Activated T-cell treated with anti-CD3 and anti-CD28 coated beads, Interleukin-2, amount 50 U/mL, for 72 hours (primary cell): ENCODE results near the gene WDR20. TPM values are rescaled to one million over a fixed set of nuclear protein-coding genes. Genes with fewer than 3 reads are reported as not detected.

Experiments
- ATAC-seq, 2 donors: fragments of 150-1000 bp; cut with Tn5 transposase; replicated peaks in 1 of 2; 2 replicates each; pipeline ENCODE4 v1.10.0; 2021; ENCODE audit warnings: moderate library complexity in 2 of 2, mild to moderate bottlenecking in 1 of 2
- DNase-seq, 2 donors: peaks; one replicate each; pipeline ENCODE4 v3.0.0; 2021 to 2022; ENCODE audit warnings: mixed read lengths in 1 of 2
- H3K27ac Mint-ChIP-seq: one replicate; pipeline ENCODE4 v1.8.0; 2022; ENCODE audit warnings: mild to moderate bottlenecking, moderate library complexity, mixed read lengths
- H3K27me3 Mint-ChIP-seq: one replicate; pipeline ENCODE4 v1.8.0; 2022; ENCODE audit warnings: low read depth, mixed read lengths
- H3K36me3 Mint-ChIP-seq, 2 donors: one replicate each; pipeline ENCODE4 v1.8.0; 2022; ENCODE audit warnings: mixed read lengths in 2 of 2, mild to moderate bottlenecking in 1 of 2; ENCODE audit not compliant: insufficient read depth in 2 of 2
- H3K4me1 Mint-ChIP-seq: one replicate; pipeline ENCODE4 v1.8.0; 2022; ENCODE audit warnings: low read depth, mixed read lengths
- H3K4me3 Mint-ChIP-seq, 2 donors: one replicate each; pipeline ENCODE4 v1.8.0; 2022; ENCODE audit warnings: mild to moderate bottlenecking in 2 of 2, mixed read lengths in 2 of 2, moderate library complexity in 2 of 2
- H3K9me3 Mint-ChIP-seq, 2 donors: one replicate each; pipeline ENCODE4 v1.8.0; 2022; ENCODE audit warnings: mixed read lengths in 2 of 2
- total RNA-seq, 2 donors: library from RNA; stranded (reverse); gene quantifications; one replicate each; pipeline ENCODE4 v1.2.3, GENCODE V29; 2022

The WDR20 gene
- total RNA-seq, 2 donors from 2014 or later = 23.8 to 29.9 TPM

DNA sequence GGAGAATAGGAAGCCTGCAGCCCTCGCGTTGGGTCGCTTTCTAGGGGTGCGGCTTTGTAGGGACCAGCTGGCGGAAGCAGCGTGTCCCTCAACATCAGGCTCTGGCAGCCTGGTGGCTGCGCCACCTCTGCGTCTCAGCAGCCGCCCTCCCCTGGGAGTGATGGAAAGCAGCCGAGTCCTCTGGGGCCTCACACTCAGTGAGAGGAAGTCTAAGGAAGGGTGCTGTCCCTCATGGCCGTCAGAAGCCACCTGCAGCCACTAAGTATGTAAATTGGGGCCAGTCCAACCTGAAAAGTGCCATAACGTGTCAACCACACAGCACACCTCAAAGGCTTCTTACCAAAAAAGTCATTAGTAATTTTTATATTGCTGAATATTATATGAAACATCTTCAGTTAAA is 80.3 kb downstream of the WDR20 start:
- Mint-ChIP-seq H3K4me3 (no peak overlapping the region), H3K4me1 (peaks cover 7% of the 10 kb centered on the region), H3K27me3 (no peaks in the 10 kb centered on the region), H3K9me3 (no peaks in the 10 kb centered on the region), H3K36me3 (peaks cover 0 to 3% of the 10 kb centered on the region in 2 donors), H3K27ac (no peak overlapping the region)
- DNase-seq = peak in 1 of 2 donors; percentile 7
- ATAC-seq = peak; percentile 48 to 49

DNA sequence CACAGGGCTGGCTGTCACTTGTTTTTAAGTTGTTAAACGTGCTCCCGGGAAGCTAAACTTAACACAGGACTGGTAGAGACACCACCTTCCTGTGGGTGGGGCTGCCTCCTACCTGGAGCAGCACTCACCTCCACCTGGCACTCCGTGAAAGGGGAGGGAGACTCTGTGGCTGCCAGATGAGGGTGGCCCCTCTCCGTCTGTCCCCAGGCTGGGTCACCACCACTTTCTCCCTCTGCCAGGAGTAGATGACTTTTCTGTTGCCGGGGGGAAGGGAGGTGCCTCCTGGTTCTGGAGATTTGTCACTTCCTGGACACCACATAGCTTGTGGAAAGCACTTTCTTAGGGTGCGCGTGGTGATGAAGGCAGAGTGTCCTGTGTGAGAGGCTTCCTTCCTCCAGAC is 81.3 kb downstream of the WDR20 start:
- Mint-ChIP-seq H3K27me3 (no peaks in the 10 kb centered on the region), H3K9me3 (no peaks in the 10 kb centered on the region), H3K4me3 (no peak overlapping the region), H3K4me1 (peaks cover 7% of the 10 kb centered on the region), H3K36me3 (peaks cover 0 to 3% of the 10 kb centered on the region in 2 donors), H3K27ac (peak overlapping the region; percentile 38)
- DNase-seq (peak in 1 of 2 donors; percentile 12), ATAC-seq (peak; percentile 26 to 59)

DNA sequence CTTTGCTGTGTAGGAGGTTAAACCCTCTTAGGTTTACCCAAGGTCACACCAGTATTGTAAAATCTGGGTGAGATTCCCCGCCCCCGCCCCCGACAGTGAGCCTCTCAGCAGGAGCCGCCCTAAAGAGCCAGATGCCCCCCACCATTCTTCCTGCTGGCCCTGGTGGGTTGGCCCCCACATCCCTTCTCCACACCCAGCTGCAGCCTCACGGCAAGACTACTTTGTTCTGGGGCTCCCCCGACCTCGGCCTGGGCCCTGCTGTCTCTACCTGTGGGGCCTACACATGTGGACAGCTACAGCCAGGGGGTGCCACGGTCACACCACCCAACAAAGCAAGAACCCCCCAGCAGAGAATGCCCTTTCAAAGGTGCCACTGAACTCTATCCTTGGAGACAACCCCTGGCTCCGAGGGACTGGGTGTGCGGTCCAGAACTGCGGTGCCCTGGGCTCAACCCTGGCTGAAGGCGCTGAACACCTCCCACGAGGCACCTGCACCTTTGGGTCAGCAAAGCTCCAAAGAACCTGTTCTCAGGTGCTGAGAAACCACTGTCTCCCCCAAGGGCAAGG is 82.4 kb downstream of the WDR20 start:
- H3K9me3 Mint-ChIP-seq = no peaks in the 10 kb centered on the region
- H3K27ac Mint-ChIP-seq = no peak overlapping the region
- H3K36me3 Mint-ChIP-seq = peaks cover 0 to 3% of the 10 kb centered on the region in 2 donors
- no peak overlapping the region for H3K4me3 Mint-ChIP-seq
- no peak for DNase-seq
- H3K27me3 Mint-ChIP-seq = no peaks in the 10 kb centered on the region
- peaks cover 7% of the 10 kb centered on the region for H3K4me1 Mint-ChIP-seq
- no peak for ATAC-seq

DNA sequence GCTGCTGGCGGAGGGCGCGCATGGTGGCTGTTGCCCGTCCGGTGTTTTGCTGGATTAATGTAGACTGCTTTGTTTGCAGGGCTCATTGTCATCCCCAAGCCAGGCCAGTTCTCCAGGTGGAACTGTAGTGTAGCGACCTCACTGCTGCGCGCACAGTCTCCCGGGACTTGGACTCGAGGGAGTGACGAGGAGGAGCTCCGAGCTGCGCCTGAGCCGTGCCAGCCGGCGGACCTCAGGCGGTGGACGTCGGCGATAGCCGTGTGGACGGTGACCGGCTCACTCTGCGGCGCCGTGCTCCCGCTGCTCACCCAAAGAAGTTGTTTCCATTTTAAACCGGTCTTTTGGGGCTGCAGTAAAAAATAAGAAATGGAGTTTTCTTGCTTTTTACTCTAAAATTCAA is 83.1 kb downstream of the WDR20 start:
- H3K4me3 Mint-ChIP-seq = no peak overlapping the region
- no peaks in the 10 kb centered on the region for H3K27me3 Mint-ChIP-seq
- H3K4me1 Mint-ChIP-seq = peaks cover 7% of the 10 kb centered on the region
- no peak overlapping the region for H3K27ac Mint-ChIP-seq
- no peak for ATAC-seq
- DNase-seq = no peak
- H3K9me3 Mint-ChIP-seq = no peaks in the 10 kb centered on the region
- H3K36me3 Mint-ChIP-seq = peaks cover 0 to 3% of the 10 kb centered on the region in 2 donors

DNA sequence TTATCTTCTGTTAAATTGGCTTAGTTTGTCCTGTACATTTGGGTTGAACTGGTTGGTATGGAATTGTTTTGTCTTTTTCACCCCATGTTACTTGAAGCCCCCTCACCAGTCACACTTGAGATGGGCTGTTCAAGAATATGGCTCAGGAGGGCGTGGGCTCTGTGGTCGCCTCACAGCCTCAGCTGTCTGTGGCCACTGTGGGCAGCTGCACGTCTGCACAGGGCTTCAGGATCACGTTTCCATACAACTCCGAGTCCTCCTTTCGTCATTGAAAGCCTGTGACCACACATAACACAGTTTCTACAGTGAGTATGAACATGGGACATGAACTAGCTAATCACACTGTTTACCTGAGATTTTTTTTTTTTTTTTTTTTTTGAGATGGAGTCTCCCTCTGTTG is 84.0 kb downstream of the WDR20 start:
- ATAC-seq = no peak
- Mint-ChIP-seq H3K9me3 (no peaks in the 10 kb centered on the region), H3K27ac (peak overlapping the region; percentile 12), H3K4me3 (no peak overlapping the region), H3K36me3 (peaks cover 0 to 3% of the 10 kb centered on the region in 2 donors), H3K27me3 (no peaks in the 10 kb centered on the region), H3K4me1 (peaks cover 7% of the 10 kb centered on the region)
- DNase-seq = no peak

DNA sequence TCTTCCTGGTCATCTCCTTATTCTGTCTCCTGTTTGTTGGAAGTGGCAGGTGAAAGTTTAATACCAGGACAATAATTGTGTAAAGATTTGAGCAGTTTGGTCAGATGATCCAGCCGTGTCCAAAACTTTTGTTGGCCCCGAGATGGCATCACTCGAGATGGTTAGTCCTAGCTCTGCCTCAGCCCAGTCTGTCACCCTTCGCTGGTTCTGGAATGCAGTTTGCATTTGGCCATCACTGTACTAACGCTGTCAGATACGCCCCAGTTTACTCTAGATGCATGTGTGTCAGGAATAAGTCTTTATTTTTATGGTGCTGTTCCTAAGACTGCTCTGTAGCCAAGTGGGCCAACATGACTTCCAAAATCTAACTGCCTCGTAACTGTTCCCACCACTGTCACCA is 85.7 kb downstream of the WDR20 start:
- H3K9me3 Mint-ChIP-seq = no peaks in the 10 kb centered on the region
- ATAC-seq (no peak), DNase-seq (no peak)
- H3K27me3 Mint-ChIP-seq = no peaks in the 10 kb centered on the region
- H3K36me3 Mint-ChIP-seq = peaks cover 0 to 3% of the 10 kb centered on the region in 2 donors
- H3K4me1 Mint-ChIP-seq = no peaks in the 10 kb centered on the region
- no peak overlapping the region for H3K4me3 Mint-ChIP-seq
- no peak overlapping the region for H3K27ac Mint-ChIP-seq

DNA sequence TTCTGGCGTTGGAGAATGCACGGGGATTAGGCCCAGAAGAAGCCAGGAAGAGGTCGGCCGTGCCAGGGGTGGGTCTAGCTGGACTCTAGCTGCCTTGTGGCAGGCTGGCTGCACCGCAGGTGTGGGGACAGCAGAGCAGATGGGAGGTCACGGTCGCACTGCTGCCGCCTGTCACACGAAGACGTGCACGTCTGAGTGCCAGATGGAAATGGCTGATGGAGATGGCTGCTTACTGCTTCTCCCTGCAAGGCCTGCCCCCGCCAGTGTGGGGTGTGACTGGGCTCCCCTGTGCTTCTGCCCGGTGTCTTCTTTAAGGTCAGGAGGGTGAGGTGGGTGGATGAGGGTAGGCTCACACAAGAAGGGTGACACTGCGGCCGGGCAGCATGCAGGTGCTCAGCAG is 86.2 kb downstream of the WDR20 start:
- peaks cover 0 to 3% of the 10 kb centered on the region in 2 donors for H3K36me3 Mint-ChIP-seq
- H3K4me3 Mint-ChIP-seq = no peak overlapping the region
- no peaks in the 10 kb centered on the region for H3K4me1 Mint-ChIP-seq
- H3K27ac Mint-ChIP-seq = no peak overlapping the region
- no peaks in the 10 kb centered on the region for H3K9me3 Mint-ChIP-seq
- ATAC-seq (no peak), DNase-seq (no peak)
- no peaks in the 10 kb centered on the region for H3K27me3 Mint-ChIP-seq

DNA sequence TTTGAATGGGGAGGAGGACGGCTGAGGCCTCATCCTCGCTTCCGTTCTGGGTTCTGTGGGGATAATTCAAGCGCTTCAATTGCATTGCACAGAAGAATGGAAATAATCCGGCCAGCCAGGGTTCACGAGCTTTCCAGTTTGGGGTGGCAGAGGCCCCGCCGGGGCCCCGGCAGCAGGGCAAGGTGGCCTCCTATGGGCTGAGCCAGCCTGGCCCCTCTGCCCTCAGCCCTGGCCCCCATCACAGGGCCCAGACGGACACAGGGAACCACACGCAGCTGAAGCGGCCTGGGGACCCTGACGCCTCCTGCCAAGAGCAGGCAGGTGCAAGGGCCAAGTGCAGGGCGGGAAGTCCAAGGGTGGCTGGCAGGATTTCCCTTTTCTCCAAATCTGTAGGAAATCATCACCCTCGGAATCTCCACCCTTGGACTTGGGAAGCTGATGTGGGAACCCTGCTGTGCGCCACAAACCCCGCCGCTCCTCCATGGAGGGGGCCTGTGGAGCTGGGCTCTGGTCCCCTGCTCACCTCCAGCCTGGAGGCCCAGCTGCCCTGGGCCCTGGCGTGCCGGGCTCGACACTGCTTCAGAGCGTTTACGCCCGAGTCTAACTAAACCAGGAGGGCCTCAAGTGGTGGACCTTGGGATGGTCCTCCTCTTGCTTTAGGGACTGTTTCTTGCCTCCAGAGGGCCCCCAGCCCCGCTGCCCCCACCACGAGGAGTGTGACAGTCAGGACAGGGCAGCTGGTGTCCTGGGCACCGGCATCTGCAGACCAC is 86.8 kb downstream of the WDR20 start:
- no peak for ATAC-seq
- Mint-ChIP-seq H3K27me3 (no peaks in the 10 kb centered on the region), H3K4me1 (no peaks in the 10 kb centered on the region), H3K9me3 (no peaks in the 10 kb centered on the region), H3K27ac (no peak overlapping the region), H3K36me3 (peaks cover 0 to 3% of the 10 kb centered on the region in 2 donors), H3K4me3 (no peak overlapping the region)
- no peak for DNase-seq

DNA sequence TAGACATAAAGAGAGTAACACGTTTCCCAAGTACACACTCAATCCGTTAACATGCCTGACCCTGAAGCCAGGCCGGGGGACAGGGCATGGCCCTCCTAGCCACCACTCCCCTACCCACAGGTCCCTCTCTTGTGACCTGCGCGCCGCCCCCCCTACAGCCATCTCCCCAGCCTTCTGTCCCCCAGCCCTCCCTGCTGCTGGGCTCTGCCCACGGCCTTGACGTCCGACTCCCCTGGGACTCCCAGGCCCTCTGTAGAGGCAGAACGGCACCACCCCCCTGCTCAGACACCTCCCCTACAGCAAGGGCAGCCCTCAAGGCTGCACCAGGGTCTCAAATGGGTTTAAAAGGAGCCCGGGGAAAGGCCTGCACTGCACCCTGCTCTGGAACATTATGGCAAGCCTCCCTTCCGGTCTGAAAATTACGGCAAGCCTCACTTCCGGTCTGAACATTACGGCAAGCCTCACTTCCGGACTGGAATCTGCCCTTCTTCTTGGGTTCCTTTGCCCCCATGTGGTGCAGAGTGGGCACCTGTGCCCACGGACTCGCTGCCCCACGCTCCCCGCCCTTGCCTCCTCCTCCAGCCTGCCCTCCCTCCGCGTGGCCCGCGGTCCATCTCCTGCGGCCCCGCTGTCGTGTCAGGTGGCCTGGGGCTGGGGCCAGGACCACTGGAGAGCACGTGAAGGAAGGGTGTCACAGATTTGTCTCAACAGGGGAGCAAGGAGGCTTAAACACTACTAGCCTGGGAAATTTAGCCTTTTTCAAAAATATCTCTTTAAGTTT is 87.7 kb downstream of the WDR20 start:
- peaks cover 0 to 3% of the 10 kb centered on the region in 2 donors for H3K36me3 Mint-ChIP-seq
- no peaks in the 10 kb centered on the region for H3K27me3 Mint-ChIP-seq
- H3K4me1 Mint-ChIP-seq = no peaks in the 10 kb centered on the region
- ATAC-seq = no peak
- DNase-seq = no peak
- no peak overlapping the region for H3K27ac Mint-ChIP-seq
- H3K4me3 Mint-ChIP-seq = no peak overlapping the region
- no peaks in the 10 kb centered on the region for H3K9me3 Mint-ChIP-seq

DNA sequence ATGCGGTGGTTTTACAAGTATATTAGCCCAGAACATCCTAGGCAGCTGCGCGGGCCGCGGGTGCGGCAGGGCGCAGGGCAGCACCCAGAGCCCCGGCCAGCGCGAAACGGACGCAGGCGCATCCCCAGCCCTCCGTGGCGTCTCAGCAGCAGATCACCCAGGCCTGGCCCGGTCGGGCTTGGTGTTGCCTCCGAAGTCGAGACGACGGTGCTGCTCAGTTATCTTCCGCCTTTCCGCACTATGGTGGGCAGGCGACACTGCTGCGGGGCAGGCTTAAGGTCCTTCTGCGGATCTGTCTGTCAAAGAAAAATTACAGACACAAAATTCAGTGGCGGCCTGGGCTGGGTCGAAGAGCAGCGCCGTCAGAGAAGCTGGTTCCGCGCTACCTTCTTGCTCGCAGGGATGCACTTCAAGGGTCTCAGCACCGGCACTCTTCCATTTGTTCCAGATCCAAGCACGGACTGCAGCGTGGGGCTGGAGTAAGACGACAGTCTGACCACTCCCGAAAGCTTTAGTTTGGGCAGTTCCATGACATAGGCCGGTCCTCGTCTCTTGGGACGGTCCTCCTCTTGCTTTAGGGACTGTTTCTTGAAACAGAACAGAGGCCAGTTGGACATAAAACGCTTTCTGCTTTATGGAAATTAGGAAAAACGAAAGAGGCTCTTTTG is 89.5 kb downstream of the WDR20 start:
- no peaks in the 10 kb centered on the region for H3K36me3 Mint-ChIP-seq
- H3K4me3 Mint-ChIP-seq = no peak overlapping the region
- DNase-seq (no peak), ATAC-seq (no peak)
- H3K9me3 Mint-ChIP-seq = no peaks in the 10 kb centered on the region
- no peaks in the 10 kb centered on the region for H3K4me1 Mint-ChIP-seq
- H3K27ac Mint-ChIP-seq = no peak overlapping the region
- no peaks in the 10 kb centered on the region for H3K27me3 Mint-ChIP-seq

DNA sequence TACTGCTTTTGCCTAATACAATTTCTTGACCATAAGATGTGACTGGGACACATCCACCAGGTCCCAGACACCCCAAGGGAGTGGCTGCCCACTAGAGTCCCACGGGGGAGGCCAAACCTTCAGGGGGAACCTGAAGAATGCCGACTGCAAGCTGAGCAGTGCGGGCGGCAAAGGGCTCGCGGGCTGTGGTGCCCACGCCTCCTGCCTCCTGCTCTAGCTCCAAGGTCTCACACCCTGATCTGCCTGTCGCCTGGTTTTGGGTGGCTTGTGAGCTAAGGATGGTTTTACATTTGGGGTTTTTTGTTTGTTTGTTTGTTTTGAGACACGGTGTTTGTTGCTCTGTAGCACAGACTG is 90.0 kb downstream of the WDR20 start:
- H3K36me3 Mint-ChIP-seq = no peaks in the 10 kb centered on the region
- H3K9me3 Mint-ChIP-seq = no peaks in the 10 kb centered on the region
- DNase-seq = no peak
- no peaks in the 10 kb centered on the region for H3K27me3 Mint-ChIP-seq
- H3K4me3 Mint-ChIP-seq = no peak overlapping the region
- no peak for ATAC-seq
- H3K4me1 Mint-ChIP-seq = no peaks in the 10 kb centered on the region
- H3K27ac Mint-ChIP-seq = no peak overlapping the region

DNA sequence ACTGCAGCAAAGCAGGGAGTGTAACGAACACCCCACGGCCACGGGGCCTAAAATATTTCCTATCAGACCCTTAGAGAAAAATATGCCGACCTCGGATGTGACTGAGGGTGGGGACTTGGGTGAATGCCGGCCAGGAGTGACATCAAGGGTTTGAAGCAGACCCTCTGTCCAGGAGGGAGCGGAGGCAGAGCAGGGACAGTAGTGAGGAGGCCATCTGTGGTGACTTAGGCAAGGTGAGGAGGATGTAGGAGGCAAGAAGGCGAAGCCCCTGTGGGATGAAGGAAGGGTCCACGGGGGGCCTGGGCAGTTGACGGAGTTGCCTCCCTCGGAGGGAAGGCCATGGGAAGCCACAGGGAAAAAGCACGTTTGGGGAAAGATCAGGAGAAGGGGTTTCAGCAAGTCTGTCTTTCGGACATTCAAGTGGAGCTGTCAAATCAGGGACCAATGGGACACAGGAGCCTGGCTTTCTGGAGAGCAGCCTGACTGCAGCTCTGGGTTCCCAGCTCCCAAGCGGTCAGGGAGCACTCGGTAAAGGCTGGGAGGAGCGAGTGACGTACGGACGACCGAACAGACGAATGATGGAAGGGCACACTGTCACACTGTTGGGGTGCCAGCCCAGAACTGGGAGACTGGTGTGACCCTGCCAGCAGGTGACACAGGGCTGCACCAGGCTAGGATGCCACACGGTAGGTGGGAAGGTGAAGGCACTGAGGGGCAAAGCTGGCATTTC is 90.9 kb downstream of the WDR20 start:
- ATAC-seq = no peak

More for the DNA sequence above, 90.9 kb downstream of the WDR20 start:
- no peak for DNase-seq
- no peak overlapping the region for H3K4me3 Mint-ChIP-seq
- no peak overlapping the region for H3K27ac Mint-ChIP-seq
- H3K4me1 Mint-ChIP-seq = no peaks in the 10 kb centered on the region
- H3K36me3 Mint-ChIP-seq = no peaks in the 10 kb centered on the region
- no peaks in the 10 kb centered on the region for H3K27me3 Mint-ChIP-seq
- no peaks in the 10 kb centered on the region for H3K9me3 Mint-ChIP-seq
